Astrocyte of the hippocampus (primary cell): ENCODE results near the gene VASH2.
"Not testable (repeated sequence)": the region's sequence is repeated elsewhere in the genome, so short reads cannot be mapped to it uniquely, and the experiment has no call there.

Experiments
- DNase-seq: peaks from one replicate; pipeline ENCODE4 v3.0.0; 2011; ENCODE audit warnings: low read depth, low spot score

The VASH2 gene

DNA sequence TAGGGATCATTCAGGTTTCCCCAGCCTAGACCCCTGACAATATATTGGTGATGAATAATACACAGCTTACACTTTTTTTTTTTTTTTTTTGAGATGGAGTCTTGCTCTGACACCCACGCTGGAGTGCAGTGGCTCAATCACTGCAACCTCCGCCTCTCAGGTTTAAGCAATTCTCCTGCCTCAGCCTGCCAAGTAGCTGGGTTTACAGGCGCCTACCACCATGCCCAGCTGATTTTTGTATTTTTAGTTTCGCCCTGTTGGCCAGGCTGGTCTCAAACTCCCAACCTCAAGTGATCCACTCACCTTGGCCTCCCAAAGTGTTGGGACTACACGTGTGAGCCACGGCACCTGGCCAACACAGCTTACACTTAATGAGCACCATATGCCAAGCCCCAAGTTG lies 7.2 kb downstream of the VASH2 start:
- DNase-seq = no peak

DNA sequence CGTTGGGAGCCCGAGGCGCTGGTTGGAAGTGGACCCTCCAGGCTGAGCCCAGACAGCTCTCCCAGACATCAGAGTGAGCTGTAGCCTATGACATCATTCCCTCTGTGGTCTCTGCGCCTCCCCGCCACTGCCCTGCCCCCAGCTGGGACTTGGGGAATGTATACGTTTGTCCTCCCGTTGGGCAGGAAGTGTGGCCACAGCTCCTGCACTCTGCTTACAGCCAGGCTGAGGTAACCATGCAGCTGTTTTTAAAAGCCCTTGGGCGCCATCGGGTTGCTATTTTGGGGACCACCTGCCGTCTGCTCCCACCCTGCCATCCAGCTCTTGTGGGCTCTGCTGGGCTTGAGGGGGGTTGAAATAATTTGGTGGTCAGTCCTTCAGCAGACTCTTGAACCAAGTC lies 7.8 kb downstream of the VASH2 start:
- DNase-seq = peak; percentile 56

DNA sequence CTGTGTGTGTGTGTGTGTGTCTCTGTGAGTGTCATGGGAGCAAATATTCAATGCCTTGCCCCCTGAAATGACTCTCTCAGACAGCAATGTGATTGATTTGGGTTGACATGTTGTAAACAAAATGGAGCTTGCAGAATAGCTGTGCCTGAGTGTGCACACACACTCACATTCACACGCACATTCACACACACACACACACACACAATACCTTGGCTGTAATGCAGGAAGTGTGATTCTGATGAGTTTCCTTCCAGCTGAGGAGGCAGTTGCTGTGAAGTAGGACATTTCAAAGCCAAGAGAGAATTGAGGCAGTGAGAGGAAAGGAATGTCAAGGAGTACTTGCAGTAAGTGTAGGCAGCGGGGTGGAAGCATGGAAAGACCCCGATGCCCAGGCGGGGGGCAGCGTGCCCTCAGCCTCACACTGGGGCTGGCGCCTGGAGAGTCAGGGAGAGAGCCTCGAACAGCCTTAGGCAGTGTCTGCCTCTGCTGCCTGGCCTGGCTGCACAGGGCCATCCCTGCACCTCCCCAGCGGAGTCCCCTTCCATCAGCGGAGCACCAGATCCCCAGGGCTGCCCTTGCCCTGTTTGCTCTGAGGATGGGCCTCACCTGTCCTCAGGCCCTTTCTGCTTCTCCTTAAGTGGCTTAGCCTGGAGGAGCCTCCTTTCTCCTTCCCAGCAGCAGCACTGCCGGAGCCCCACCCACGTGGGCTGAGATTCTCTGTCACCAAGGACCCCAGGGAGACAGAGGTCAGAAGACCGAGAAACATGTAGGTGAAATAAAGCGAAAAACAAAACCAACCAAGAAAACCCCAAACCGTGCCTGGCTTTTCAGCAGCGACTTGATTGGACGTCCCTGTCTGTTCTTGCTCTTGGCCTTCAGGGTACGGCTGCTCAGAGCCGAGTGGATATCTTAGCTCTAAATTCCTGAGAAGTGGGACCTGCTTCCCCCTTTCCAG lies 9.2 kb downstream of the VASH2 start:
- no peak for DNase-seq

DNA sequence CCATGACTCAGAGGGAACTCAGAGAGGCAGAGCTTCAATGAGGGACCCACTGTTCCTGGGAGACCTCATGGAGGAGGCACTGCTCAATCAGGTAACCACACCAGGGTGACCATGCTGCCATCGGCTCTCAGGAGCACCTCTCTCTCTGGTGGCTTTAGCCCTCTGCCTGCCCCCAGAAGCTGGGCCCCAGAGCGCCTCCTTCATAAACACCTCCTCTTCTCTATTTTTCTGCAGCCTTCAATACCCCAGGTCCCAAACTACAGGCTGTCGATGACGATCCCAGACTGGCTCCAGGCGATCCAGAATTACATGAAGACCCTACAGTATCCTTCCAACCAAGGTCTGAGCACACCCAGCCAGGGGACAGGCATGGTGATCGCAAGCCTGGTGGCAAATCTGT lies 10.6 kb downstream of the VASH2 start:
- no peak for DNase-seq

DNA sequence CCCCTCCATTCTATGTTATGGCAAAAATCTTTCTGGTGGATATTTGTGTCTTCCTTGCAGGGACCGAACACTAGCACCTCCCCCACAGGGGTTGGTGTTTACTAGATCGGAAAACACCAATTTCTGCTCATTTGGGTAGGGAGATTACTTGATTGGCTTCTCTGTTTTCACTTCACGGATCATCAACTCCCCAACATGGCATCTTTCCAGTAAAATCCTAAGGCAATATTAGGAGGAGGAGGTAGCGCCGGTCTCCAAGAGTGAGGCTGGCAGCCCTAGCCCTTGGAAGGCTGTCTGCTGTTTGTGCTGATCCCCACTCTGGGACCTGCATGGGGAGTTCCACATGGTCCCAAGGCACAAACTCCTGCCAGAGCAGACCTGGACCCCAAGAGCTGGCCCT lies 12.2 kb downstream of the VASH2 start:
- DNase-seq = no peak

DNA sequence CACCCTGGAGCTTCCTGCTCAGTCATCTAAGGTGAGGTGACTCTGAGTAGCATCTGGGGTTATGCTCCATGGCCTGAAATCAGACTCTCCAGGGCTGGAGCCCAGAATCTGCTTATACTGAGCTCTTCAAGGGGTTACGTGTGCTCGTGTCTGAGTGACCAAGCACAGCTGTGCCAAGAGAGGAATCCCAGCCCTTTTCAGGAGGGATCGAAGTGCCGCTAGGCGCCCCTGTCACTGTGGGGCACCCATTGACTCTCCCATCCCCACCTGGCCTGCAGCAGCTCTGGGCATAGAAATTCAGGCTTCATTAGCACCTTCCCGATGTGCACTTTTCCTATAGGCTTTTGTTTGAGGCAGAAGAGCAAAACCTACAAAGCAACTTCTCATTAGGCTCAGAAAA lies 13.8 kb downstream of the VASH2 start:
- no peak for DNase-seq

DNA sequence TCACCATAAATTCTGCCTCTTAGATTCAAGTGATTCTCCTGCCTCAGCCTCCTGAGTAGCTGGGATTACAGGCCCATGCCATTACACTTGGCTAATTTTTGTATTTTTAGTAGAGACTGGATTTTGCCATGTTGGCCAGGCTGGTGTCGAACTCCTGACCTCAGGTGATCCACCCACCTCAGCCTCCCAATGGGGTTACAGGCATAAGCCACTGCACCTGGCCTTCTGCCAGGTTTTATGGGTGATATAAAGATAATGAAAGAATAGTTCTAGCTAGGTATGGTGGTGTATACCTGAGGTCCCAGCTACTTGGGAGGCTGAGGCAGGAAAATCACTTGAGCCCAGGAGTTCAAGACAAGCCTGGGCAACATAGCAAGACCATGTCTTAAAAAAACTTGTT lies 14.7 kb downstream of the VASH2 start:
- DNase-seq = not testable (repeated sequence)

DNA sequence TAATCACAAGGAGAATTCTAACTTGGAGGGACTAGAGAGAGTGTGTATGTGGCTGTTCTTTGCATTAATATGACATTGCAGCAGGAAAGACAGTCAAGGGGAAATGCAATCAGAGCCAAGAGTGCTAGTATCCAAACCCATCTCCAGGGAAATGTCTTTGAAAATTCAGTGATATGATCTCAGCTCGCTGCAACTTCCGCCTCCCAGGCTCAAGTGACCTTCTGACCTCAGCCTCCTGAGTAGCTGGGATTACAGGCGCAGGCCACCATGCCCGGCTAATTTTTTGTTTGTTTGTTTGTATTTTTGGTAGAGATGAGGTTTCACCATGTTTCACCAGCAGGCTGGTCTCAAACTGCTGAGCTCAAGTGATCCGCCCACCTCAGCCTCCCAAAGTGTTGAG lies 16.3 kb downstream of the VASH2 start:
- no peak for DNase-seq

DNA sequence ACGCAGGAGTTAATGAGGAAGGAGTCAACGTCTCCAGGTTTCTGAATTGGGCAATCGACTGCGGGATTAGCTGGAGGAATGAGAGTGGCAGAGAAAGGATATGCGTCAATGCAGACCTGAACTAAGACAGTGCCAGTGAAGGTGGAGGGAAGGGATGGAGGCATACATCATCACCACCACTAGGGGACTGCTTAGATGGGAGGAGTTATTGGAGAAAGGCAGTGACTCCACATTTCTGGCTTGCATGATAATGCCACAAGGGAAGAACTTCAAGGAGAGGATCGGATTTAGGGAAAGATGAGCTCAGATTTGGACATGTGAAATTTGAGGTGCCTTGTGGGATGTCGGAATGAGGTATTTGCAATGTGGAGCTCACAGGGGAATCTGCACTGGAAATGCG lies 17.5 kb downstream of the VASH2 start:
- DNase-seq = no peak

DNA sequence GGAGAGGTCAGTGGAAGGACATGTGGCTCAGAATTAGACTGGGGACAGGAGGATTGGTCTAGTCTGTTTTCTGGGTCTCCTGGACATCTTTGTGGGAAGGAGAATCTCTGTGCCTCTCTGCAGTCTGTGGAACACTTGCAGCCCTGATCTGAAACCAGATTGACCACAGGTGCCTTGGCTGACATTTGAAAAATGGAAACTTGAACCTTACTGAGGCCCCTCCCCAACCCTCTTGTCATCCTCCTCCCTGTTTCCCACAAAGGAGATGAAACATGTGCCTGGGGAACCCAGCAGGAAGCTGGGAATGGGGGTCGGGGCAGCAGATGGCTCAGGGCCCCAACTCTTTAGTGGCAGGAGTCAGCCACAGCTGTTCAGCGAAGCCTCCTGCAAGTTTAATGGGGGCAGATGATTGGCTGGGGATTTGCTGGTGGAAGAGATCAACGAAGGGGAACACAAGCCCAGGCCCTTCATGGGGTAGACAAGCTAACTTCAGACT lies 18.1 kb downstream of the VASH2 start:
- no peak for DNase-seq

DNA sequence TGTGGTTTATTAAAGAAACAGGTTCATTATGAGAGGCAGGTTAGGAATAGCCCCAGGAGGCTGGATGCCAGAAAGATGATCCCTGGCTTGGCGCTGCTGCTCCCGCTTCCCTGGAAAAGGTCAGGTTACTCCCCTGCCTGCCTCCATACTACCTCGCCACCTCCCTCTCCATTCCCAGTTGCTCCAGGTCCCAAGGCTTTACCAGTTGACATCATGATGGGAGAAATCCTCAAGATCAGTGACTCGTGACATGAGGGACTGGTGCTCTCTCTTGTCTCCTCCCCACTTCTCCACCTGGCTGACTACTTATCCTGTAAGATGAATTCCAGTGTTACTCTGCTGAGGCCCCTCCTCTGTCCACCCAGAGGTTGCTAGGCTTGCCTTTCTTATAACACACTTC lies 19.7 kb downstream of the VASH2 start:
- no peak for DNase-seq

DNA sequence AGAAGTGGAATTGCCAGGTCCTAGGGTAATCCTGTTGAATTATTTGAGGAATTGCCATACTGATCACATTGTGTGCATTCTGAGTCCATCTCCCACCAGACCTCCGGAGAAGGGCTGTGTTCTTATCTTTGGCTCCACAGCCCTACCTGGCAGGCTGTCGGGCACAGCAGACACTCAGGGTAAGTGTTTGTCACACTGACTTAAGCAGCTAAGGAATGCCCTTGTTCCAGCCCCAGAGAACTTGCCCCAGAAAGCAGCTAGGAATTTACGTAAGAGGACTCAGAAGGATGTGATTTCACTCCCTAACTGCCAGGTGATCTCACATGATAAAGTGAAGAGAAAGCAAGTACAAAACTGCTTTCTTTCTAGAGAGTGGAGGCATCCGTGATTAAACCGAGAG lies 21.0 kb downstream of the VASH2 start:
- DNase-seq = no peak

DNA sequence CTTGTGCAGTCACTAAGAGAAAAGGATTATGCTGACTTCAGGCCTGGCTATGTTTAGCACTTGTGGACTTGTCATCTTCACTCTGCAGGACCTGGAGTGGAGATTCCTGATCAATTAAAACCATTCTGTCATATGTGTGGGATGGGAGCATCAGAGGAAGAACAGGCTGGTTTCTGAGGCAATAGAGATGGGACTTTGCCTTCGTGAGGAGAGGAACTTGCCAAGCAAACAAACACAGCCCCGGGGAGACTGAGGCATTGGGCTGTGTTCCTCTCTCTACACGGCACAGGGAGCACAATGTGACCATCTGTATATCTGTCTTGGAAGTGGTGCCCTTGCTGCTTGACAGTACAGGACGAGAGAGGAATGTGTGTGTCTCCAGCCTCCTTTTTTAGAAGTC lies 23.1 kb downstream of the VASH2 start:
- no peak for DNase-seq

DNA sequence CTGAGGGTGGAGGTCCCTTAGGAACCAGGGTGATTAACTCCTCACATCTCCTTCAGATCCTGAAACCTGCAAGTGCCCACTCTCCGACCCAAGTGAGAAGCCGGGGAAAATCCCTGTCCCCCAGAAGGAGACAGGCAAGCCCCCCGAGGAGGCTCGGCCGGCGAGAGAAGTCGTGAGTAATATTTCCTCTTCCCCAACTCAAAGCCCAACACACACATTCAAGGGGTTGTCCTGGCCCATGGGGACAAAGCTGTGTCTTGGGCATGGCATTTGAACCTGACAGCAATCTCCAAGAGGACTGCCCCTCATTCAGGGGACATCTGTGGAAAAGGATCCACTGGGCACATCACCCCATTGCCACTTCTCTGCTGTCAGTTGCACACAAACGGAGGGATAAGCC lies 23.6 kb downstream of the VASH2 start:
- DNase-seq = no peak

DNA sequence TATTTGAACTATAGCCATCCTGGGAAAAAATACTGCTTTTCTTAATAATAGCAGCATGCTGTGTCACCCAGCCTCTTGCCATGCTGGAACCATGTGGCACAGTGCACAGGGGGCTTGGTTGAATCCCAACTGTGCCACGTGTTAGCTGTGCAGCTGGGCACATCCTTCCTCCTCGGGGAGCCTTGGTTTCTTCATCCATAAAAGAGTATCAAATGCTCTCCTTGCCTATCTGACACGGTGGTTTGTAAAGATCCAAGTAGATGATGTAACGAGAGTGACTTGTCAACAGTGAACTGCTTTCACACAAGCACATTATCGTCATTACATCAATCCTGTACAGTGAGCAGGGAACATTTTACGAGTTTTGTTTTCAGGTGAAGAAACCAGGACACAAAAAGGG lies 24.4 kb downstream of the VASH2 start:
- DNase-seq = no peak

DNA sequence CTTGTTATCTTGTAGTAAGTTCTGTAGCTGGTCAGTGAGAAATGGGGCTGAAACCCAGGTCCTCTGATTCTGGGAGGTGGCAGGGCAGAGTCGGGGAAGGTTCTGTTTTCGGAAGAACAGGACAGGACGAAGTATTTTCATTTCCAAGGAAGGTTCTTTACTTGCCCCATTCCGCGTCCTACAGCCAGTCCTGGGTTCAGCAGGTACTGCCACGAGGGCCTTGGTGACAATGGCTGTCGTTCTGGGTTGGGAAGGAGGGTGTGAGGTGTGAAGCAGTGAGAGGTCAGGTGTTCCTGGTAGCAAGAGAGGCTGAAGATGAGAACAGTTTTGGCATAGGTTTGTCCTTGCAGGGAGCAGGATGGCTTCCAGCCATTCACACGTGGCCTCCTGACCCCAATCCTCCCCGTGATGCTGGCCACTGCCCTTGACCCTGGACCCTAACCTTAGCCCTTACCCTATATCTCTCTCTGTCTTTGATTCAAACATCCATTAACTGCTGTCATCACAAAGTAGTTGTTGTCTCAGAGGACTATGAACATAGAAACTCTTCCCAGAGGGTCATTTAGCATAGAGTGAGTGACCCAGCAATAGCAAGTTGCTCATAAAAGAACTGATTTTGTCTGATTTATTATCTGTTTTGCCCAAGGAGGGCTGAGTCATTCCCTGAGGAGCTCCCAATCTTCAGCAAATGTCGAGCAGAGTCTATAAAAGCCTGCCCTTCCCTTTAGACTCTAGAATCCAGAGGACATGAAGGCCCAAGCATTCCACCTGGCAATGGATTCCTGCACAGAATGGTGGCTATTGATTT lies 25.0 kb downstream of the VASH2 start:
- no peak for DNase-seq

DNA sequence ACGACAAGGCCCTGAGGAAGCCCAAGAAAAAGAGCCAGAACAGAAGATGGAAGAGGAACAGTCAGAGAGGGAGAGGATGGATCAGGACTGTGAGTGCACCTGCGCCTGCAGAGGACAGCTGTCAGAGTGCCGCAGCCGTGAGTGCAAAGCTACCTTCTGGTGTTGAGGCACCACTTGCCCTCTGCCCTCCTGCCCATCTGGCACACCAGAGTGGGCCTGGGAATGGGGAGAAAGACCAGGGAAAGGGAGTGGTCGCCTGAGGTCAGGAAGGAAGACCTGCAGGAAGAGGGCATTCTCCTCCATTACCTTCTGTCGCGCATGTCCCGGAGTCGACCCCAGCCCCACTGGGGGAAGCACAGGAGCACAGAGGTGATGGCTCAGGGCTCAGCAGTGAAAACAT lies 26.2 kb downstream of the VASH2 start:
- DNase-seq = no peak

DNA sequence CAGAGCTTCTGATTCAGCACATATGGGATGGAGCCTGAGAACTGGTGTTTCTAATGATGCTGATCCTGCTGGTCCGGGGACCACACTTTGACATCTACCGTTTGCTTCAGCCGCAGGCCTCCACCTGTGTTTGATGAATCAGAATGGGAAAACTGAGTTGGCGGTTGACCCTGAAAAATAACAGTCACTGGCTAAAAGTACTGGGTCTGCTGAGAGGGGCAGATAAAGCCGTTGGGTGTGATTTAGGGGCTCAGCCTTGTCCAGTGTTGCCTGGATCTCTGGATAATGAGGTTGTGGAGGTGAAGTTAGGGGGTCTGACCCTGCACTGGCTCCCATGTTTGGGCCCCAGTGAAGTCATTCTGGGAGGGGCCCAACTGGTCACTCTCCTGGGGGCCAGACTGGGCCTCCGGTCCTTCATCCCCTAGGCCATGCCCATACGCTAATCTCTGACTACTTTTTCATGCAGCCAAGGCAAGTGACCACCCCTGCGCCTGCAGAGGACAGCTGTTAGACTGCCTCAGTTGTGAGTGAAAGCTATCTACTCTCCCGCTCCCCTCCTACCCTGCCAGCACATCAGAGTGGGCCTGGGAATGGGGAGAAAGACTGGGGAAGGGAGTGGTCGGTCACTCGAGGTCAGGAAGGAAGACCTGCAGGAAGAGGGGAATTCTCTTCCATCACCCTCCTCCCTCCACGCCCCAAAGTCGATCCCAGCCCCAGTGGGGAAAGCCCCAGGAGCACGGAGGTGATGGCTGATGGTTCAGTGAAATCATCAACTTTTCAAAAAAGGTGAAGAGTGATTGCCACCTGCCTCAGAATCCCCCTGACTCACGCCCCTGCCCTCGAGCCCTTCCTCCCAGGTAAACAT lies 27.7 kb downstream of the VASH2 start:
- peak; percentile 27 for DNase-seq

DNA sequence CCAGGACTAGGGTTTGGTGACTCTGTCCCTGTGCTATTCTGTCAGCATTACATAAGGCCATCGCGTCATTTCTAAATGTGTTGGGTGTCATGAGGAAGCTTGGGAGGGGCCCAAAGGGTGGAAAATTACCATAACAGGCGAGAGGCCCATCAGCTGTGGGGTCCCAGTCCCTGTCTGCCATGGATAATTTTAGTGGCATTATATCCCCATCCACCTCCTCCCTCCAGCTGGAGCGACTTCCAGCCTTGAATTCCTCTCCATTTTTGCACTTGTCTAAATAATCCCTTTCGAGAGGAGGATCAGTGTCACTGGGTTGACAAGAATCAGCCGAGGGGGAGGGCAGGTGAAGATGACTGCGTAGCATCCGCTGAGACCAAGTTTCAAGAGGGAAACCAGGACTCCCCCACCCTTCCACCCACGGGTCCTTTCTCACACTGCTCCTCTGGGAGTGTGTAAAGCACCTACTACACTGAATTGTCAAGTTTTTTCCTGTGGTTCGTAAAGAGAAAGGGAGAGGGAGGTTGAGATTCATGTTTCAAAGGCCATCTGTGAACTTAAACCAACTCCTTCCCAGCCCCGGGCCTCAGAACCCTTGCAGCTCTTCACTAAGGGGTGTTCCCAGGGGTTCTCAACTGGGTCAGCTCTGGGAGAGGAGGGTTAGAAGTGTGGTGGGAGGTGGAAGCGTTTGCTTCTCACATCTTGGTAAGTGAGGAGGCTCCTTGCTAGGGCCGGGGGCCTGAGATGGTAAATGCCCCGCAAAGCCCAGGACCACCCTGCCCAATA lies 29.2 kb downstream of the VASH2 start:
- DNase-seq = no peak

DNA sequence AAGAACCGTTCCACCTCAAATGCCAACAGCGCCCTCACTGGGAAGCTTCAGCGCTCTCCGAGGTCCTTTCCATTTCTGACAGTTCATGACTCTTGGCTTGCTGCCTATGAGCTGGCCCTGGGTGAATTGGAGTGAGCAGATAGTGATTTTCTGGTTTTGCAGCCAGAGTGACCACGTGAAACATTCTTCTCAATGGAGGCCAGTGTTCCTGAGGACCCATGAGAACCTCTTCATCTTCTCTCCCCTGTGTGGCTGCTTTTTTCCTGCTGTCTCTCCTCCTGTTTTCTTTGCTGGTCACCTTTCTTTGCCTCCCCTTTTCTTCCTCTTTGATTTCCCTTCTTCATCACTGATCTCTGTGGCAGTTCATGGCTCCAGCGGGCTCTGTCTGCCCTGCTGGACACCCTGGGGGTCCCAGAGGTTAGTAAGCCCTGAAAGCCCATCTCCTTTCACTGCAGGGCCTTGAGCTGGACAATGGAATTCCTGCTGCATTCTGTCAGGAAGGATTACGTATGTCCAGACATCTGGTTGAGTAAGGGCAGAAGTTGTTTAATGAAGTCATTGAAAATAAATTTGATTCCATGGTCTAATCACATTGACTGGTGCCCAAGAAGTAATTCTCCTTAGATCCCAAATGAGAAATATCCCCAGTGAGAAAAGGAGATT lies 29.9 kb downstream of the VASH2 start:
- DNase-seq = peak; percentile 61
